Colon (tissue), 2 donors: Measurements from ENCODE around the gene CBLN1.
"Not testable (repeated sequence)": the region's sequence is repeated elsewhere in the genome, so short reads cannot be mapped to it uniquely, and the experiment has no call there.

ENCODE experiments used
- FAIRE-seq: peaks from 2 replicates; lab custom pipeline; 2012; peaks lifted over from hg19 to GRCh38; lab: Jason Lieb, UNC
- donor health status: control.
- donor health status: control.

The CBLN1 gene

GRCh38 chr16:49277766-49278566, 3.7 kb downstream of the CBLN1 start:
- no peak for FAIRE-seq

- no peak for FAIRE-seq
Measured at GRCh38 chr16:49277386-49277742, 4.3 kb downstream of the CBLN1 start.

DNA sequence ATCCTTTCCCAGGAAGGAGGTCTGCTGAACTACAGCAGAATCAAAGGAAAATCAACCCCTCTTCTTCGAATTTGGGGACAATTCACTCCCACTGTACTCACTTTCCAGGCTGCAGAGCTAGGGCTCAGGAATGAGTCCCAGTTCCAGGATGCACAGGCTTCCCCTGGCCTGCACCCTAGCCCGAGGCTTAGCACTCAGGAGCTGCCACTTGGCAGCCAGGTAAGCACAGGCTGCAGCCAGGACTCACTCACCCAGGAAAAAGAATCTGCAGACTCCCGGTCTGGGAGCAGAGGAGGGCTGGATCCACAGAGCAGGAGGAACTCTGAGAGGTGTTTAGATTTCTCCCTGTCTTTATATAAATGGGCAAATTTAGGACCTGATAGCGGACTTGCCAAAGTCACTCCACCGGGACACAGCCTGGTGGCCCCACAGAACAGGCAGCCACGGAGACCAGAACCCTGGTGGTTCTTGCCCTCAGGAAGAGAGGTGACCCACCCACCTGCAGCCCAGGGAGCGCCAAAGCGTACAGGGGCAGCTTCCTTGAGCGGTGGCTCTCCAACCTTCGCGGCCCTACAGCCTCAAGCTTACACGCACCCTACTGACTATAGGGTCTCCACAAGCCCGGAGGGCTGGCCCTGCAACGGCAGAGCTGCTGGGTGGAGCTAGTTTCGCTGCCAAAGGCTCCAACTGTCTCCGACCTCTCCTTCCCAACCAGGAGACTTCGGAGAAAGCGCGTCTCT, 4.8 kb downstream of the CBLN1 start:
- no peak for FAIRE-seq

DNA sequence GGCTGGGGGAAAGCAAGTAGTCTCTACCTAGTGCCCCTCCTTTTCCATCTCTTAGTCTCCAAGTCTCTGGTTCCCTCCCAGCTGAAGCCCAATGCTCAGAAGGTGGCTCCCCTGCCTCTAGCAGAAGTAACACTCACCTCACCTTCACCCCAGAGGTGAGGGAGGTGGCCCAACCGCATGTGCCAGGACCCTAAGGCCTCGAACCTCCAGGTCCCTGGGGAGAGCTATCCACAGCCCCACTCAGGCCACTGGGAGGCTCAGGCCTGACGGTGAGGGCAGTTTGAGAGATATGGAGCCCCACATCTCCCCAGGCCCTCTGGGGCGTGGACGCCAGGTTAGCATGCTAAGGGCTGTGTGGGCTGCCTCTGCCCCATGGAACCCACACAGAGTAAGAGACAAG, 5.8 kb downstream of the CBLN1 start:
- FAIRE-seq, result no peak

DNA sequence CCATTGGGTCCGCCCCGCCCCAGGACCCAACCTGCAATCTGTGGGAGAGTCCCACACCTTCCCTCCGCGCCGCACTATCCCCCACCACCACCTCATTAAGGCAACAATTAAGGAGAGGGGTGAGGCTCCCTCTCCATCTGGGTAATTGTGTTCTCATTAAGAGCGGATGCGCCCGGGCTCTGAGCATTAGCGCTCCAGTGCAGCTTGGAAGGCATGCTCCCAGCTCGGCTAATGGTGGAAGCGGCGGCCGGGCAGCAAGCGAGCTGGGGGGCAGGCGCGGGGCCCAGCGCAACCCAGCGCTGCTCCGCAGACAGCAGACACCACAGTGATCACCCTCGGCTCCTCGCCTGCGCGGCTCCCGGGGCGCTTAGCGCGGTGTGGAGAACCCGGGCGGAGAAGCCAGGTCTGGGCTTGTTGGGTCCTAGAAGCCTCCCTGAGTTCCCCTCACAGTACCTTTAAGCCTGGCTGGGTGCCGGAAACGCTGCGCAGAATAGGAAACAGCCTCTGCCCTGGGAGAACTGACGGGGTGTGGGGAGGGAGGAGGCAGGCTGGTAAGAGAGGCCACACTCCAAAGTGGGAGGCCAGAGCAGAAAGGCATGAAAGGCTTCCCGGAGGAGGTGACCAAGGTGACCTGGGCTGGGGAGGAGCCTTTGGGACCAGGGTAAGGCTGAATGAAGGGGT, 6.4 kb downstream of the CBLN1 start:
- no peak for FAIRE-seq

DNA sequence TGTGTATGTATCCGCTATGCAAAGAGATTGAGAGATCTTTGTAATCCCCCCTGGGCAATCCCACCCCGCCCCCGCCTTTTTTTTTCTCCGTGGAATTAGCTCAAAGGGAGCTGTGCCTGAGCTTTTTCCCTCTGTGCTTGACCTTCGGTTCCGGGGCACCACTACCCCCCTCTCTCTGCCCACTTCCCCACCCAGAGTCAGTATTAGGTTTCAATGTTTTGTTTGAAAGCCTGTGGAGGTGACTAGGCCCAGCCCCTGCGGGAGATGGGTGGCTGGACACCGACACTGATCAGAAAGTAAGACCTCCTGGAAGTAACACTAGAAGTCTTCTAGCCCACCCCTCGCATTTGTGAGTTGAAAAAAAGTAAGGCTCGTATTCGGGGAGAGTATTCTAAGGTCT, 7.0 kb downstream of the CBLN1 start:
- FAIRE-seq, result no peak

DNA sequence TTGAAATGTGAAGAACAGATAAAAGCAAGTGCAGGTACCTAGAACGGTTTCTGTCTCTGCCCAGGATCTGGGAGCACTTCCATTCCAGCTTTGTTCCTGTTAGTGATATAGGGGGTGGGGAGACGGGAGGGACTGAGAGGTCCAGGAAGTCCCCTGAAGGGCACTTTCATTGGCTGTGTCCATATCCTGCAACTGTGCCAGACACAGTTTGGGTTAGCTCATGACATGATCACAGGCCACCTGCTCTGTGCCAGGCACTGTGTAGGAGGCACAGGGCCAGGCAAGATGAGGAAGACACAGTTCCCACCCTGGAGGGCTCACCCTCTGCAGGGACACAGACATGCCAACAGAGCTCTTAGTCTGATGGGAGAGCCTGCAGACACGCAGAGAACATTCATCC, 7.9 kb downstream of the CBLN1 start:
- no peak for FAIRE-seq

GRCh38 chr16:49271363-49271762, 10.3 kb downstream of the CBLN1 start:
- no peak for FAIRE-seq

DNA sequence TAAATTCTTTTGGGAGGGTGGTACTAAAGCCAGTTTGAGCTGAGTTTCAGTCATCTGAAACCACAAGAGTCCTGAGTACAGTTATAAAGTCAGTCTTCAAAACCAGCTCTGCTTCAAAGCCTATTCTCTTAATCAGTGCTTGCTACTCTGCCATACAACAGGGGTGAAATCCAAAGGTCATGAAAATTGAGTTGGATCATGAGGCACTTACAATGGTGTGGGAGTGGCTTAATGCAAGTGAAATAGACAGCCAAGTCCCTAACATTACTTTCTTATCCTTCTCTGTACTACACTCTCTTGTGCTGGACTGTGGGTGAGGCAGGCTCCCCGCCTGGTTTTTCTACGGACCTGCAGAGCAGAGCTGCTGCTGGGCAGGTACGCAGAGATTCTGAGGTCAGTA, 12.4 kb downstream of the CBLN1 start:
- FAIRE-seq, result no peak

DNA sequence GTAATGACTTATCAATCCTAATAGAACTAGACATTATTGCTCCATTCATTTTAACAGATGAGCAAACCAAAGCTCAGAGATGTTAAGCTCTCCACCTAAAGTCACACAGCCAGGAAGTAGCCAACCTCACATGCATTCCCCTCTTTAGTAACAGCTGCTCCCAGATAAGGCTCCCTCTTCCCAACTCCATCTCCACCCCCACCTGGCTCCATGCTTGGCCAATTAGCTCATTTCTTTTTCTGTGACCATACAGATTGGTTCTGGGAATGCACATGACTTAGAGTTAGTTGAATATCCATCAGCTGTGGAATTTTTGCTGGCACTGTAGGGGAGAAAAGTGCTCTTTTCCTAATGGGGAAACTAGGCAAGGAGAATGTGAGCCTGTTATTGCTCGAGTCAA, 13.0 kb downstream of the CBLN1 start:
- no peak for FAIRE-seq

DNA sequence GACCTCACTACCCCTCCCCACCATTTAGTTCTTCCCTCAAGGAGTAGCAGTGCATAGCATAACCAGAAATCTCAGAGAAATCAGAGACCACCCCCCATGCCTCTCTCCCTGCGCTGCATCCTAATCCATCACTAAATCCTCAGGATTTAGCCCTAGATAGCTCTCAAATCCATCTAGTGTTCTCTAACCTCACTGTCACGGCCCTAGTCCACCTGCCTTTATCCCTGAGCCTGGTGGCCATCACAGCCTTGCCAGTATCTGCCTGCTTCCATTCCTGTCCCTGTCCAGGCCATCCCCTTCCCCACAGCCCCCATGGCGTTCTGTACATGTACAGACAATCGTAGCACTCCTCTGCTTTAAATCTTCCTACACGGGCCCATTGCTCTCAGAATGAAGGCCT, 19.1 kb downstream of the CBLN1 start:
- FAIRE-seq, result no peak

- FAIRE-seq, result no peak
Measured at GRCh38 chr16:49261930-49262329, 19.7 kb downstream of the CBLN1 start.

GRCh38 chr16:49260956-49261530, 20.6 kb downstream of the CBLN1 start:
- no peak for FAIRE-seq

- FAIRE-seq, result no peak
Measured at GRCh38 chr16:49260253-49260652, 21.4 kb downstream of the CBLN1 start.

DNA sequence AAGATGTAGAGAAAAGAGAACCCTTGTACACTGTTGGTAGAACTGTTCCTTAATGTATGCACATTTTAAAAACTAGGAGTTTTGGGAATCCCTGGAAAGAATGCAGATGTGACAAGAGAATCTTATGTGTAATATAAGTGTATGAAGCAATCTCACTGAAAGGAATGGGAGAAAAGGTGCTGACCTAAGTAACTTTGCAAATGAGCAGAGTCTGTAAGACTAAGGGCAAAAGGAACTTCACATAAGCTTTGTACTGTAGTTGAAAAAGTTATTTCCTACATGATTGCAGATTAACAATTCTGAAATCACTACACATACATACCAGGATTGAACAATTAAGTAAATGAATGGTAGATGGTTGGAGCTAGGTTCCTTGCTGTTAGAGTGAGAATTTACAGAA, 22.3 kb downstream of the CBLN1 start:
- FAIRE-seq, result no peak

DNA sequence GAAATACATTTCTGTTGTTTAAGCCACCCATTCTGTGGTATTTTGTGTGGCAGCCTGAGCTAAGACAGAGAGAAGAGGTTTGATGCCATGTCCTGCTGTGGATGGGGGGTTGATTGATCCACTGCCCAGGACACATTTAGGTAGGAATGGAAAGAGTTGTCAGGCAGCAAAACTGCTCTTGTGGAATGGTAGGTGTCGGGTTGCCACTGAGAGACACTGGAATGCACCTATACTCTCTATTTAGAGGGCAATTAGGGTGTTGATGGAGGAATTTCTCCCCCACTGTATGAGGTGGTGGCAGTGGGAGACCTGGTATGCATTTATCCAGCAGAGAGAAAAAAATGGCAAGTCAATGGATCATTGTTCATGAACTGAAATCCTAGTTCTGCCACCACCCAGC, 30.9 kb downstream of the CBLN1 start:
- no peak for FAIRE-seq

DNA sequence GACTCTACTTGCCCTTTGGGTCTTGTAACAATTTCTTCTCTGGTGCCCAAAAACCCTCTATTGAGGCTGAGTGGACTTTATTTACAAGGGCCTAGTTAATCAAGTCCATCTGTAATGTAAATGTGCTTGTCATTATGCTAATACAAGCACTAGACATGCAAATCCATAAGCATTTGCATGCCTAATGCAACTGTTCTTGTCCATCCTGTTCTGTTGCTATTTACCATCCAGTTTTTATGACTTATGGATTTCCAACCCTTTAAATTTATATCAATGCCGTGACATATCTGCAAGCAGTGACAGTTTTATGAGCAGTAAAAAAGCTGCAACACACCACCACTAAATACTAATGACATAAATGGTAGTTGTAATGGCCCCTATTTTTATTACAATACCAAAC, 33.4 kb downstream of the CBLN1 start:
- FAIRE-seq, result no peak

GRCh38 chr16:49236216-49236615, 45.4 kb downstream of the CBLN1 start:
- no peak for FAIRE-seq

- not testable (repeated sequence) for FAIRE-seq
Measured at GRCh38 chr16:49228335-49228734, 53.3 kb downstream of the CBLN1 start.
